B cell (primary cell): ENCODE measurements around the gene AQP3. TPM values are rescaled to one million over a fixed set of nuclear protein-coding genes. Genes with fewer than 3 reads are reported as not detected.

Source experiments
- ATAC-seq: fragments of 200-7000 bp; cut with Tn5 transposase; one replicate; pipeline ENCODE4 v1.10.0; 2021; ENCODE audit warnings: low read depth, mild to moderate bottlenecking, moderate number of reproducible peaks, moderate library complexity
- CTCF ChIA-PET: fragments of 350-600 bp; sonication (Branson Sonifier 250); formaldehyde crosslinking; loops from one replicate; lab custom pipeline; 2021; ENCODE audit warnings: antibody characterized with exemption, inconsistent platforms; lab: Charles Lee
- POLR2A ChIA-PET: fragments of 350-600 bp; sonication (Branson Sonifier 250); formaldehyde crosslinking; loops from one replicate; lab custom pipeline; 2021; ENCODE audit warnings: antibody characterized with exemption; lab: Charles Lee
- DNase-seq: peaks from one replicate; pipeline ENCODE4 v3.0.0; 2013
- H2AFZ ChIP-seq: 2 replicates; pipeline ENCODE4 v1.6.1; 2012; ENCODE audit warnings: mild to moderate bottlenecking, low read depth, low read length; ENCODE audit not compliant: insufficient read depth, poor library complexity, severe bottlenecking
- H3K27ac ChIP-seq, 2 donors: 1 replicate in 1 of 2; 2 replicates in 1 of 2; pipeline ENCODE4 v1.5.1; 2012 to 2013; ENCODE audit warnings: low read length in 2 of 2, mild to moderate bottlenecking in 2 of 2, moderate library complexity in 1 of 2
- H3K27me3 ChIP-seq, 4 experiments: fragments of 200-600 bp in 1 of 4; sonication (generic) in 1 of 4; replicated peaks in 1 of 4; 1 replicate in 2 of 4; 2 replicates in 2 of 4; pipeline versions ENCODE4 v1.6.1 to v1.7.0; 2013 to 2016; ENCODE audit warnings: low read length in 3 of 4, mild to moderate bottlenecking in 2 of 4, mixed read lengths in 1 of 4, moderate library complexity in 1 of 4; ENCODE audit not compliant: insufficient read depth in 4 of 4, control insufficient read depth in 3 of 4; ENCODE audit errors: control extremely low read depth in 1 of 4
- H3K36me3 ChIP-seq, 2 experiments: replicated peaks in 1 of 2; 1 replicate in 1 of 2; 2 replicates in 1 of 2; pipeline versions ENCODE4 v1.6.1 to v1.7.1; 2013; ENCODE audit warnings: low read length in 1 of 2; ENCODE audit not compliant: insufficient read depth in 2 of 2, control insufficient read depth in 1 of 2; ENCODE audit errors: control extremely low read depth in 1 of 2, extremely low read depth in 1 of 2
- H3K4me1 ChIP-seq, 2 donors: fragments of 200-600 bp in 1 of 2; sonication (generic) in 1 of 2; 1 replicate in 1 of 2; 2 replicates in 1 of 2; pipeline versions ENCODE4 v1.5.1 to v1.6.1; 2013 to 2017; ENCODE audit warnings: low read length in 2 of 2; ENCODE audit not compliant: control insufficient read depth in 2 of 2, insufficient read depth in 2 of 2
- H3K4me2 ChIP-seq: replicated peaks from 2 replicates; pipeline ENCODE3; 2012; ENCODE audit warnings: mild to moderate bottlenecking, low read depth, low read length; ENCODE audit not compliant: poor library complexity, severe bottlenecking
- H3K4me3 ChIP-seq, 5 experiments: fragments of 200-600 bp in 1 of 5; sonication (generic) in 1 of 5; 1 replicate in 3 of 5; 2 replicates in 2 of 5; pipeline versions ENCODE4 v1.5.1 to v1.7.0; 2011 to 2016; ENCODE audit warnings: low read length in 4 of 5, mild to moderate bottlenecking in 4 of 5, low read depth in 2 of 5, control low read depth in 1 of 5, moderate library complexity in 1 of 5; ENCODE audit not compliant: insufficient read depth in 1 of 5; ENCODE audit errors: control extremely low read depth in 1 of 5, extremely low read depth in 1 of 5
- H3K79me2 ChIP-seq: fragments of 200-600 bp; sonication (generic); one replicate; pipeline ENCODE4 v1.6.0; 2016; ENCODE audit warnings: low read length; ENCODE audit not compliant: control insufficient read depth, insufficient read depth
- H3K9ac ChIP-seq: fragments of 200-600 bp; sonication (generic); 2 replicates; pipeline ENCODE4 v1.6.1; 2017; ENCODE audit warnings: mild to moderate bottlenecking, low read length, moderate library complexity
- H3K9me3 ChIP-seq, 3 donors: one replicate each; pipeline versions ENCODE4 v1.6.1 to v1.7.1; 2013; ENCODE audit warnings: low read length in 2 of 3; ENCODE audit not compliant: control insufficient read depth in 2 of 3, insufficient read depth in 1 of 3; ENCODE audit errors: control extremely low read depth in 1 of 3
- H4K20me1 ChIP-seq: 2 replicates; pipeline ENCODE4 v1.6.0; 2012; ENCODE audit warnings: mild to moderate bottlenecking, low read length; ENCODE audit not compliant: insufficient read depth, control insufficient read depth, poor library complexity, severe bottlenecking
- H3K27ac Mint-ChIP-seq: one replicate; pipeline ENCODE4 v1.8.0; 2021; ENCODE audit warnings: mixed read lengths
- H3K27me3 Mint-ChIP-seq: one replicate; pipeline ENCODE4 v1.8.0; 2021; ENCODE audit warnings: mixed read lengths
- H3K4me1 Mint-ChIP-seq: one replicate; pipeline ENCODE4 v1.8.0; 2021; ENCODE audit warnings: mixed read lengths
- H3K4me3 Mint-ChIP-seq: one replicate; pipeline ENCODE4 v1.8.0; 2021; ENCODE audit warnings: mixed read lengths
- H3K9me3 Mint-ChIP-seq: one replicate; pipeline ENCODE4 v1.8.0; 2022; ENCODE audit warnings: mixed read lengths; ENCODE audit not compliant: insufficient read depth
- EZH2 ChIP-seq: IDR thresholded peaks from 2 replicates; pipeline ENCODE4 v1.6.1; 2012; ENCODE audit warnings: borderline replicate concordance, low read depth, mild to moderate bottlenecking, moderate library complexity, low read length; ENCODE audit not compliant: insufficient read depth, poor library complexity, severe bottlenecking
- WGBS: methylation state at CpG from one replicate; pipeline ENCODE4 v1.1.5; 2013; ENCODE audit warnings: missing lambda C conversion rate; ENCODE audit not compliant: insufficient coverage; 5-methylcytosine and 5-hydroxymethylcytosine counted together
- intact Hi-C: fragments of 100-400 bp; cut with micrococcal nuclease; formaldehyde crosslinking; loops from one replicate; pipeline ENCODE4 v1.10.0; 2022
- polyA plus RNA-seq: library from polyadenylated mRNA; depleted of rRNA; stranded (reverse); fragments of >200 nt; gene quantifications from 2 replicates; pipeline ENCODE4 v1.2.3, GENCODE V29; 2012
- total RNA-seq, 2 donors: library from RNA; stranded (reverse); fragments of 120-200 nt in 1 of 2; gene quantifications; 1 replicate in 1 of 2; 2 replicates in 1 of 2; pipeline versions ENCODE4 v1.2.3 to v1.2.4, GENCODE V29; 2013 to 2022
- TF ChIP-seq, protein P1 (sequence below): fragments of 200-600 bp; IDR thresholded peaks from one replicate; pipeline ENCODE4 v1.8.0; 2022; ENCODE audit warnings: antibody characterized with exemption, mild to moderate bottlenecking

Gene AQP3
- total and polyA plus RNA-seq, 2 donors (not counting 1 experiment from before 2014, with no cell fraction given), result 1.8 to 10.0 TPM

DNA sequence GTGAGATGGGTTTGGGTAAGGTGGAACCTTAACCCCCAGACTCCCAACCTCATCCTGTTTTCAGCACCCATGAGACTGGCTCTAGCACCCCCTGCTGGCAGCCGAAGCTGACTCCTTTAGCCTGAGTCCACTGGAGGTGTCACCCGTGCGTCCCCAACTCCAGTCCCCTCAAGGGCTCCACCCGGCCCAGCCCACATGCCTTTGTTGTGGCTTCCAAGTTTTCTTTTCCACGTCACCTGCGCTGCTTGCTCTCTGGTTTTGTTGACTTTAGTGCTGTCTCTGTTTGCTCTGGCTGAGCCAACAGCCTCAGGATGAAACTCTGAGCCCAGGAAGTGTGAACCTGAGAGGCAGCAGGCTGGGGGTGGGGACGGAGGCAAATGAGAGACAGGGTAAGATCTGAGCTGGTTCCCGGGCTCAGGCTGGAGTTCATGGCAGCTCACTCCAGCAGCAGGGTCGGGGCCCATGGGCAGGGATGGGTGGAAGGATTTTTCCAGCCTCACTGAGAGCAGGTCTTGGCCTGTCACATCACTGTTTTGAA, 31.8 kb downstream of the AQP3 start:
- H3K27me3 ChIP-seq, result no peaks in the 10 kb centered on the region
- no peaks in the 10 kb centered on the region for H3K79me2 ChIP-seq
- DNase-seq (peak; percentile 51), ATAC-seq (no peak)
- H4K20me1 ChIP-seq, result no peaks in the 10 kb centered on the region
- Mint-ChIP-seq H3K9me3 (no peaks in the 10 kb centered on the region), H3K27me3 (peaks cover 15% of the 10 kb centered on the region), H3K27ac (no peak overlapping the region), H3K4me1 (no peaks in the 10 kb centered on the region), H3K4me3 (no peak overlapping the region)
- H3K9ac ChIP-seq, result no peak overlapping the region
- no peak overlapping the region for H3K4me2 ChIP-seq
- no peaks in the 10 kb centered on the region for H3K9me3 ChIP-seq
- H3K4me3 ChIP-seq, result no peak overlapping the region
- no peaks in the 10 kb centered on the region for H3K4me1 ChIP-seq
- CTCF ChIA-PET, result interaction anchor here (1.1 to 3.8 kb wide), 4 partner anchors 18 to 128 kb away, joined by 3 to 21 read pairs (median 7); no protein-coding TSS in a partner anchor
- intact Hi-C loops, result no loop called here
- POLR2A ChIA-PET, result no interaction called here
- TF ChIP-seq EZH2, result no peak
- TF ChIP-seq, protein P1, sequence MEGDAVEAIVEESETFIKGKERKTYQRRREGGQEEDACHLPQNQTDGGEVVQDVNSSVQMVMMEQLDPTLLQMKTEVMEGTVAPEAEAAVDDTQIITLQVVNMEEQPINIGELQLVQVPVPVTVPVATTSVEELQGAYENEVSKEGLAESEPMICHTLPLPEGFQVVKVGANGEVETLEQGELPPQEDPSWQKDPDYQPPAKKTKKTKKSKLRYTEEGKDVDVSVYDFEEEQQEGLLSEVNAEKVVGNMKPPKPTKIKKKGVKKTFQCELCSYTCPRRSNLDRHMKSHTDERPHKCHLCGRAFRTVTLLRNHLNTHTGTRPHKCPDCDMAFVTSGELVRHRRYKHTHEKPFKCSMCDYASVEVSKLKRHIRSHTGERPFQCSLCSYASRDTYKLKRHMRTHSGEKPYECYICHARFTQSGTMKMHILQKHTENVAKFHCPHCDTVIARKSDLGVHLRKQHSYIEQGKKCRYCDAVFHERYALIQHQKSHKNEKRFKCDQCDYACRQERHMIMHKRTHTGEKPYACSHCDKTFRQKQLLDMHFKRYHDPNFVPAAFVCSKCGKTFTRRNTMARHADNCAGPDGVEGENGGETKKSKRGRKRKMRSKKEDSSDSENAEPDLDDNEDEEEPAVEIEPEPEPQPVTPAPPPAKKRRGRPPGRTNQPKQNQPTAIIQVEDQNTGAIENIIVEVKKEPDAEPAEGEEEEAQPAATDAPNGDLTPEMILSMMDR, result peak; percentile 47
- no peaks in the 10 kb centered on the region for H3K36me3 ChIP-seq
- 57% methylated on average over 8 of the region's 9 CpGs for WGBS
- H3K27ac ChIP-seq, result no peak overlapping the region
- no peak overlapping the region for H2AFZ ChIP-seq

DNA sequence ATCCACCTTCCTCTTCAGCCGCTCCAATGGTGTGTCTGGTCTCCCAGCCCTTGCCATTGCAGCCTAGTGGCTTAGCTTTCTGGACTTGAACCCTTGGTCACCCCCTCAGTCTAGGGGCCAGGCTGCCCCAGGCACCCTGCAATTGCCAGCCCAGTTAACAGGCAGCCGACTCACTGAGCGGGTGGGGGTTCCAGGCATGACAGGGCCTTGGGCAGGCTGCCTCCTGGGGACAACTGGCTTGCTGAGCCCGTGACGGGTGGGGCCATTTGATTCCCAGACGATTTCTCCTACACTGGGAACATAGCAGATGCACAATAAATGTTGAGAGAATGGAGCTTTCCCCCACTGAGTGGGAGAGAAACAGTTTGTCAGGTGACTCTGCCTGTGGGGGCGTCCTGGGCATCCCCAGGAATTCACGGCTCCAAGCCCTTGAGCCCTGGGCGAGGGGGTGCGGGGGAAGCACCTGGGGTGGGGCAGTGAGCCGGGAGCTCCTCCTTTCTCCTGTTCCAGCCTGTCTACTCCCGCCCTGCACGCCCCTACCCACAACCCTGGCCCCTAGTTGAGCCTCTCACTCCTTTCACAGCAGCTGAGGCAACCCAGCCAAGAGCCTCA, 32.4 kb downstream of the AQP3 start:
- H3K79me2 ChIP-seq, result no peaks in the 10 kb centered on the region
- Mint-ChIP-seq H3K27me3 (peaks cover 15% of the 10 kb centered on the region), H3K9me3 (no peaks in the 10 kb centered on the region), H3K4me1 (no peaks in the 10 kb centered on the region), H3K27ac (no peak overlapping the region), H3K4me3 (no peak overlapping the region)
- no peaks in the 10 kb centered on the region for H3K9me3 ChIP-seq
- no peak overlapping the region for H3K4me2 ChIP-seq
- intact Hi-C loops, result no loop called here
- H3K4me1 ChIP-seq, result no peaks in the 10 kb centered on the region
- H3K4me3 ChIP-seq, result no peak overlapping the region
- no peak overlapping the region for H3K27ac ChIP-seq
- DNase-seq (no peak), ATAC-seq (no peak)
- ChIA-PET CTCF (interaction anchor here (0.6 to 3.8 kb wide), 5 partner anchors 39 to 141 kb away, joined by 3 to 21 read pairs (median 3); no protein-coding TSS in a partner anchor), POLR2A (no interaction called here)
- no peaks in the 10 kb centered on the region for H3K36me3 ChIP-seq
- no peak overlapping the region for H2AFZ ChIP-seq
- H4K20me1 ChIP-seq, result no peaks in the 10 kb centered on the region
- no peak overlapping the region for H3K9ac ChIP-seq
- no peaks in the 10 kb centered on the region for H3K27me3 ChIP-seq
- no peak for TF ChIP-seq EZH2
- TF ChIP-seq, protein P1, result no peak
- WGBS, result 87% methylated on average over 10 of the region's 13 CpGs
